ENCODE measurements around the gene LPAR1. TPM values are rescaled to one million over a fixed set of nuclear protein-coding genes. Genes with fewer than 3 reads are reported as not detected.

Gene LPAR1
- total RNA-seq, 2 donors from 2014 or later: not detected

- ATAC-seq (replicated peaks in 1 of 2) (no peak), DNase-seq (no peak)
- Mint-ChIP-seq H3K36me3 (ENCODE audit: insufficient read depth in 2 of 2) (no peaks in the 10 kb centered on the region), H3K27ac (no peak overlapping the region), H3K27me3 (ENCODE audit: low read depth) (no peaks in the 10 kb centered on the region), H3K4me1 (ENCODE audit: low read depth) (no peaks in the 10 kb centered on the region), H3K9me3 (peaks cover 1 to 5% of the 10 kb centered on the region in 2 donors), H3K4me3 (no peak overlapping the region)
Observed at GRCh38 chr9:111008158-111009075, 29.9 kb downstream of the LPAR1 start.

- ATAC-seq (replicated peaks in 1 of 2) (no peak), DNase-seq (no peak)
- Mint-ChIP-seq H3K4me1 (ENCODE audit: low read depth) (no peaks in the 10 kb centered on the region), H3K27me3 (ENCODE audit: low read depth) (no peaks in the 10 kb centered on the region), H3K36me3 (ENCODE audit: insufficient read depth in 2 of 2) (no peaks in the 10 kb centered on the region), H3K9me3 (peaks cover 2 to 5% of the 10 kb centered on the region in 2 donors), H3K27ac (no peak overlapping the region), H3K4me3 (no peak overlapping the region)
Observed at GRCh38 chr9:111005746-111006470, 32.4 kb downstream of the LPAR1 start.

GRCh38 chr9:111004936-111005335 is 33.3 kb downstream of the LPAR1 start:
- H3K36me3 Mint-ChIP-seq (ENCODE audit: insufficient read depth in 2 of 2): no peaks in the 10 kb centered on the region
- no peak overlapping the region for H3K27ac Mint-ChIP-seq
- no peak for DNase-seq
- no peaks in the 10 kb centered on the region for H3K4me1 Mint-ChIP-seq (ENCODE audit: low read depth)
- no peak overlapping the region for H3K4me3 Mint-ChIP-seq
- no peak for ATAC-seq (replicated peaks in 1 of 2)
- peaks cover 3 to 5% of the 10 kb centered on the region in 2 donors for H3K9me3 Mint-ChIP-seq
- H3K27me3 Mint-ChIP-seq (ENCODE audit: low read depth): no peaks in the 10 kb centered on the region

- H3K4me3 Mint-ChIP-seq: no peak overlapping the region
- DNase-seq: no peak
- H3K4me1 Mint-ChIP-seq (ENCODE audit: low read depth): no peaks in the 10 kb centered on the region
- H3K27ac Mint-ChIP-seq: no peak overlapping the region
- peaks cover 3 to 4% of the 10 kb centered on the region in 2 donors for H3K9me3 Mint-ChIP-seq
- no peak for ATAC-seq (replicated peaks in 1 of 2)
- H3K27me3 Mint-ChIP-seq (ENCODE audit: low read depth): no peaks in the 10 kb centered on the region
- no peaks in the 10 kb centered on the region for H3K36me3 Mint-ChIP-seq (ENCODE audit: insufficient read depth in 2 of 2)
Observed at GRCh38 chr9:111003182-111003581, 35.1 kb downstream of the LPAR1 start.

- Mint-ChIP-seq H3K9me3 (peaks cover 3% of the 10 kb centered on the region in 2 donors), H3K27ac (no peak overlapping the region), H3K4me1 (ENCODE audit: low read depth) (no peaks in the 10 kb centered on the region), H3K4me3 (no peak overlapping the region), H3K36me3 (ENCODE audit: insufficient read depth in 2 of 2) (no peaks in the 10 kb centered on the region), H3K27me3 (ENCODE audit: low read depth) (no peaks in the 10 kb centered on the region)
- ATAC-seq (replicated peaks in 1 of 2) (no peak), DNase-seq (no peak)
Observed at GRCh38 chr9:111001526-111001925, 36.7 kb downstream of the LPAR1 start.

GRCh38 chr9:111000202-111000601 is 38.1 kb downstream of the LPAR1 start:
- no peaks in the 10 kb centered on the region for H3K36me3 Mint-ChIP-seq (ENCODE audit: insufficient read depth in 2 of 2)
- no peak for ATAC-seq (replicated peaks in 1 of 2)

GRCh38 chr9:110999379-110999778 is 38.9 kb downstream of the LPAR1 start:
- ATAC-seq (replicated peaks in 1 of 2) (no peak), DNase-seq (no peak)
- H3K4me3 Mint-ChIP-seq: no peak overlapping the region
- peaks cover 0 to 2% of the 10 kb centered on the region in 2 donors for H3K9me3 Mint-ChIP-seq
- no peaks in the 10 kb centered on the region for H3K4me1 Mint-ChIP-seq (ENCODE audit: low read depth)
- no peaks in the 10 kb centered on the region for H3K27me3 Mint-ChIP-seq (ENCODE audit: low read depth)
- H3K27ac Mint-ChIP-seq: no peak overlapping the region
- H3K36me3 Mint-ChIP-seq (ENCODE audit: insufficient read depth in 2 of 2): no peaks in the 10 kb centered on the region

More at GRCh38 chr9:111000202-111000601, 38.1 kb downstream of the LPAR1 start:
- H3K27ac Mint-ChIP-seq: no peak overlapping the region
- H3K9me3 Mint-ChIP-seq: peaks cover 0 to 2% of the 10 kb centered on the region in 2 donors
- H3K4me1 Mint-ChIP-seq (ENCODE audit: low read depth): no peaks in the 10 kb centered on the region
- no peaks in the 10 kb centered on the region for H3K27me3 Mint-ChIP-seq (ENCODE audit: low read depth)
- DNase-seq: no peak
- H3K4me3 Mint-ChIP-seq: no peak overlapping the region

- no peak overlapping the region for H3K4me3 Mint-ChIP-seq
- H3K27me3 Mint-ChIP-seq (ENCODE audit: low read depth): no peaks in the 10 kb centered on the region
- H3K9me3 Mint-ChIP-seq: peaks cover 0 to 2% of the 10 kb centered on the region in 2 donors
- no peak for ATAC-seq (replicated peaks in 1 of 2)
- no peak overlapping the region for H3K27ac Mint-ChIP-seq
- no peak for DNase-seq
- no peaks in the 10 kb centered on the region for H3K4me1 Mint-ChIP-seq (ENCODE audit: low read depth)
- H3K36me3 Mint-ChIP-seq (ENCODE audit: insufficient read depth in 2 of 2): no peaks in the 10 kb centered on the region
Observed at GRCh38 chr9:110997847-110998246, 40.4 kb downstream of the LPAR1 start.

GRCh38 chr9:110996436-110997220 is 41.6 kb downstream of the LPAR1 start:
- DNase-seq: no peak
- ATAC-seq (replicated peaks in 1 of 2): no peak
- Mint-ChIP-seq H3K4me1 (ENCODE audit: low read depth) (no peaks in the 10 kb centered on the region), H3K4me3 (no peak overlapping the region), H3K36me3 (ENCODE audit: insufficient read depth in 2 of 2) (no peaks in the 10 kb centered on the region), H3K27me3 (ENCODE audit: low read depth) (no peaks in the 10 kb centered on the region), H3K27ac (no peak overlapping the region), H3K9me3 (peaks cover 0 to 2% of the 10 kb centered on the region in 2 donors)

GRCh38 chr9:110995420-110996340 is 42.6 kb downstream of the LPAR1 start:
- Mint-ChIP-seq H3K4me1 (ENCODE audit: low read depth) (no peaks in the 10 kb centered on the region), H3K27me3 (ENCODE audit: low read depth) (no peaks in the 10 kb centered on the region), H3K4me3 (no peak overlapping the region), H3K9me3 (no peaks in the 10 kb centered on the region), H3K36me3 (ENCODE audit: insufficient read depth in 2 of 2) (no peaks in the 10 kb centered on the region), H3K27ac (no peak overlapping the region)
- DNase-seq: no peak
- no peak for ATAC-seq (replicated peaks in 1 of 2)

- Mint-ChIP-seq H3K27ac (no peak overlapping the region), H3K27me3 (ENCODE audit: low read depth) (no peaks in the 10 kb centered on the region), H3K36me3 (ENCODE audit: insufficient read depth in 2 of 2) (no peaks in the 10 kb centered on the region), H3K9me3 (no peaks in the 10 kb centered on the region), H3K4me1 (ENCODE audit: low read depth) (no peaks in the 10 kb centered on the region), H3K4me3 (no peak overlapping the region)
- ATAC-seq (replicated peaks in 1 of 2) (no peak), DNase-seq (no peak)
Observed at GRCh38 chr9:110994771-110995241, 43.5 kb downstream of the LPAR1 start.

GRCh38 chr9:110990481-110990880 is 47.8 kb downstream of the LPAR1 start:
- Mint-ChIP-seq H3K4me3 (no peak overlapping the region), H3K9me3 (peaks cover 0 to 2% of the 10 kb centered on the region in 2 donors), H3K27ac (no peak overlapping the region), H3K27me3 (ENCODE audit: low read depth) (no peaks in the 10 kb centered on the region), H3K36me3 (ENCODE audit: insufficient read depth in 2 of 2) (no peaks in the 10 kb centered on the region), H3K4me1 (ENCODE audit: low read depth) (no peaks in the 10 kb centered on the region)
- no peak for DNase-seq
- ATAC-seq (replicated peaks in 1 of 2): no peak
